ENCODE measurements around the gene NIP7.
A peak's percentile ranks its signal among the peaks of the same experiment; 100 is the strongest.
"Not testable (repeated sequence)": the region's sequence is repeated elsewhere in the genome, so short reads cannot be mapped to it uniquely, and the experiment has no call there.

NIP7 gene

GRCh38 chr16:69339289-69340094 lies at the start of gene NIP7, which contains the start of gene COG8:
TSS of gene NIP7 (plus strand) at chr16:69339772. CDS start at chr16:69339830, 58 bp downstream.
TSS of gene COG8 (minus strand) at chr16:69339564. CDS start at chr16:69339552, 12 bp downstream.
- DNase-seq (ENCODE audit: low read depth) = peak; percentile 98

GRCh38 chr16:69291657-69292056 lies 47.9 kb upstream of the NIP7 start:
- not testable (repeated sequence) for DNase-seq (ENCODE audit: low read depth)

- DNase-seq (ENCODE audit: low read depth) = no peak
Observed at GRCh38 chr16:69293401-69293800, 46.2 kb upstream of the NIP7 start.

- DNase-seq (ENCODE audit: low read depth) = no peak
Observed at GRCh38 chr16:69294051-69294450, 45.5 kb upstream of the NIP7 start.

GRCh38 chr16:69296771-69297170 lies 42.8 kb upstream of the NIP7 start:
- not testable (repeated sequence) for DNase-seq (ENCODE audit: low read depth)

GRCh38 chr16:69298261-69298660 lies 41.3 kb upstream of the NIP7 start:
- DNase-seq (ENCODE audit: low read depth) = no peak

GRCh38 chr16:69301187-69301586 lies 38.4 kb upstream of the NIP7 start:
- no peak for DNase-seq (ENCODE audit: low read depth)

GRCh38 chr16:69301861-69302260 lies 37.7 kb upstream of the NIP7 start:
- DNase-seq (ENCODE audit: low read depth) = no peak

- no peak for DNase-seq (ENCODE audit: low read depth)
Observed at GRCh38 chr16:69302301-69302700, 37.3 kb upstream of the NIP7 start.

GRCh38 chr16:69306031-69306430 lies 33.5 kb upstream of the NIP7 start:
- peak; percentile 79 for DNase-seq (ENCODE audit: low read depth)

GRCh38 chr16:69307091-69307490 lies 32.5 kb upstream of the NIP7 start:
- DNase-seq (ENCODE audit: low read depth) = peak; percentile 62

GRCh38 chr16:69307856-69308255 lies 31.7 kb upstream of the NIP7 start:
- no peak for DNase-seq (ENCODE audit: low read depth)

- peak; percentile 54 for DNase-seq (ENCODE audit: low read depth)
Observed at GRCh38 chr16:69309316-69309715, 30.3 kb upstream of the NIP7 start.

GRCh38 chr16:69310653-69311532 lies 28.7 kb upstream of the NIP7 start, which contains the start of gene VPS4A:
TSS of gene VPS4A (plus strand) at chr16:69311350. CDS start at chr16:69311512, 162 bp downstream.
- DNase-seq (ENCODE audit: low read depth) = peak; percentile 96

- DNase-seq (ENCODE audit: low read depth) = peak; percentile 32
Observed at GRCh38 chr16:69311533-69312387, 27.8 kb upstream of the NIP7 start.

- DNase-seq (ENCODE audit: low read depth) = no peak
Observed at GRCh38 chr16:69313469-69313868, 26.1 kb upstream of the NIP7 start.

GRCh38 chr16:69314534-69314933 lies 25.0 kb upstream of the NIP7 start:
- DNase-seq (ENCODE audit: low read depth) = no peak

GRCh38 chr16:69315486-69316311 lies 23.9 kb upstream of the NIP7 start:
- DNase-seq (ENCODE audit: low read depth) = no peak

GRCh38 chr16:69316595-69317034 lies 23.0 kb upstream of the NIP7 start:
- no peak for DNase-seq (ENCODE audit: low read depth)

GRCh38 chr16:69318177-69318910 lies 21.2 kb upstream of the NIP7 start:
- no peak for DNase-seq (ENCODE audit: low read depth)
